Measurements from ENCODE around the gene PDIA2.

Gene PDIA2

DNA sequence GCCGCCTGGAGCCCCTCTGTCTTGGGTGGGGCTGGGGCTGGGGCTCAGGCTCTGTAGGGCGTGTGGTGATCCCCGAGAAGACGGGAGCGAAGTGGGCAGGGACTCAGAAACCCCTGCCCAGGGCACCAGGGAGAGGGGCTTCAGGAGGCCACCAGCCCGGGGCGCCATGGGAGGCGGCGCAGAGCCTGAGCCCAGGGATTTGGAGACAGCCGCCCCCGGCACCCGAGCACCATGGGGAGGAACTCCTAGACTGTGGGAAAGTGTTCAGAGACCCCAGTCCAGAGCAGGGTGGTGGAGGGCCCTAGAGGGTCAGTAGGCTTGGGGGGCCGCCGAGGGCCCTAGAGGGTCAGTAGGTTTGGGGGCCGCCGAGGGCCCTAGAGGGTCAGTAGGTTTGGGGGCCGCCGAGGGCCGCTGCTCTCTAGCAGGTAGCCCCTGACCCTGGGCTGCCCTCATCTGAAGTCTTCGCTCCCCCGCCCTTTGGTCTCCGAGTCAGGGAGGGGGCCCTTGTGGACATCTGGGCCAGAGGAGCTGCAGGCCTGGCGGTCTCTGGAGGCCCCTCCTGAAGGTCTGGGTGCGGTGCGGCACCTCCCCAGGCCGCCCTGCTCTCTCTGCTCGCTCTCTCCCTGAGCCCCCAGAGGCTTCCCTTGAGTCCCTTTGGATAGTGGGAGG lies 1.8 kb upstream of the PDIA2 start:
- DNase-seq, result no peak

GRCh38 chr16:281660-282255 lies 1.2 kb upstream of the PDIA2 start:
- no peak for DNase-seq

DNA sequence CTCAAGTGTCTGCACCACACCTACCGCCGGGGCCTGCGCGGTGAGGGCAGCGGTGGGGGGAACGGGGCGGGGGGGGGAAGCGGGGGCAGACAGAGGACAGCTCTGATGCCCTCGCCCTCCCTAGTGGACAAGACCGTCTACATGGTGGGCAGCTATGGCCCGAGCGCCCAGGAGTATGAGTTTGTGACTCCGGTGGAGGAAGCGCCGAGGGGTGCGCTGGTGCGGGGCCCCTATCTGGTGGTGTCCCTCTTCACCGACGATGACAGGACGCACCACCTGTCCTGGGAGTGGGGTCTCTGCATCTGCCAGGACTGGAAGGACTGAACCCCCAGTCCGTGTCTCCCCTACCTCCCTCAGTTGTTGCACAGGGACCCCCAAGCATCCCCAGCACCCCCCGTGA lies 473 bp upstream of the PDIA2 start:
- DNase-seq, result no peak

- DNase-seq, result no peak
Observed at GRCh38 chr16:284204-285120, 1.5 kb downstream of the PDIA2 start.

GRCh38 chr16:285146-286055 lies 2.4 kb downstream of the PDIA2 start:
- no peak for DNase-seq

DNA sequence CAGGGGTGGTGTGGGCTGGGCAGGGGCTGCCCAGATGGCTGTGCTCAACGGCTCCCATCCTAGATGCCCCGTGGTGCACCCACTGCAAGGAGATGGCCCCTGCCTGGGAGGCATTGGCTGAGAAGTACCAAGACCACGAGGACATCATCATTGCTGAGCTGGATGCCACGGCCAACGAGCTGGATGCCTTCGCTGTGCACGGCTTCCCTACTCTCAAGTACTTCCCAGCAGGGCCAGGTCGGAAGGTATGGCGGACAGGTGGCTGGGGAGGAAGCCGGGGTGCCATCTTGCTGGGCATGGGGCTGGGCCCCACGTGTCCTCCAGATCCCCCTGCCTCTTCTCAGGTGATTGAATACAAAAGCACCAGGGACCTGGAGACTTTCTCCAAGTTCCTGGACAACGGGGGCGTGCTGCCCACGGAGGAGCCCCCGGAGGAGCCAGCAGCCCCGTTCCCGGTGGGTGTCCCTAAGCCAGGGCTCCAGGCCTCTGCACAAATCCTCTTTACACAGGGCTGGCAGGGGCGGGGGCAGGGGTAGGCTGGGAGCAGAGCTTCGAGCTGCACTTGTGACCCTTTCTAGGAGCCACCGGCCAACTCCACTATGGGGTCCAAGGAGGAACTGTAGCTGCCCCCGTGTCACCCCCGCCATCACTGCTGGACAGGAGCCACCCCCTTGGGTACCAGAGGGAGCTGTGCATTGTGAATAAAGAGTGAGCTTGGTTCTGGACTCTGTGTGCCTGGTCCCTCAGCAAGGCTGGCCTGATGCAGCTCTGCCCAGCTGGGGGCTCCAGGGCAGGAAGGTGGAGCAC lies 3.7 kb downstream of the PDIA2 start:
- no peak for DNase-seq

DNA sequence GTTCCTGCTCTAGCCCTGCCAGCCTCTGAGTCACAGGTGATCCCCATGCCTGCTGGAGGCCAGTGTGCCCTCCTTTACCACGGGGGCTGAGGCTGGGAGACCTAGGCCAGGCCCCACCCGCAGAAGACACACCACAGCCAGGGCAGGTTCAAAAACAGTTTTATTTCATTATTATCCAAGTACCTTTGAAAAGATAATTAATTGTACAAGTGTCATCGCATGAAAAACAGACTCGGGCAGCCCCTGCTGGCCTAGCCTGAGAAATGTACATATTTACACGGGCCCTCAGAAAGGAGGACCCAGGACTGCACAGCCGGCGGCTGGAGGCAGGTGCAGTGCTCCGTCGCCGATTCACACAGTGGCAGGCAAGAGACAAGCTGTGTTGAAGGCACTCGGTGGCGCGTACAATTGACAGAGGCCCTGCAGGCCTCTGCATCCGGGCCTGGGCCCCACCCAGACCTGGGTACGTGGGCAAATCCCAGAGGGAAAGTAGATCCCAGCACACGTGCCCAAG lies 4.4 kb downstream of the PDIA2 start:
- DNase-seq, result no peak

DNA sequence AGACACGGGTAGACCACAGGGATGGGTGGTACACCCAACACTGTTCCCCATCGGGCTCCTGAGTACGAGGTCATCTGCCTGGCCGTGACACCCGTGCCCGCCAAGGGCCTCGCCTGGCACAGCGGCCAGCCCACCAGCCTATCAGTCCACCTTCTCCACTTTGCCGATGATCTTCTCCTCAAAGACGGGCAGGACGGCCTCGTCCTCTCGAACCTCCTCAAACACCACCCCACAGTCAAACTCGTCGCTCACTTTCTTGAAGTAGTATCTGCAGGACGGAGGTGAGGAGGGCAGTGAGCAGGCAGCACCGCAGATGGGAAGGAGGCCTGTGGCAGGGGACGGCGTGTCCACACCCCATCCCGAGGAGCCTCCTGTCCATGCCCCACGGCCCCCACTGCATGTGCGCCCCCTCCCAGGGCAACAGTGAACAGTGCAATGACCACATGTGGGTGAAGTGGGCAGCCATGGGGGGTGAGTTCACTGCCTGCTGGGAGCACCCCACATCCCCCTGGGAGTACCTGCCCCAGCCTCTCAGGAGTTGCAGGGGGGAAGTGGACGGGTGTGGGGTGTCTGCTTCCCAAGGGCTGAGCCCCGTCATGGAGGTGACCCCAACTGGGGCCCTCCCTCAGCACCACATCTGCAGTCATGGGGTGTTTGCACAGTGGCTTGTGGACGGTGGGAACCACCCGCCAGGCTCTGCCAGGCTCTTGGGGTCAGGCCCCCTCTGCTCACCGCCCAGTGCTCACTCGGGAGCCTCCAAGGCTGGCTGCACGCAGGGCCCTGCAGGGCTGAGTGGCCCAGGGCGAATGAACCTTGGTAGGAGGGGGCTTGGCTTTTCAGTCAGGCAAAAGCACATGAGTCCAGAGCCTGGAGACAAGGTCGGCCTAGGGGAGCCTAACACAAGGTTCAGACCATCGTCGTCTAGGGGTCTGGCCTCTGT lies 5.3 kb downstream of the PDIA2 start:
- DNase-seq, result no peak

DNA sequence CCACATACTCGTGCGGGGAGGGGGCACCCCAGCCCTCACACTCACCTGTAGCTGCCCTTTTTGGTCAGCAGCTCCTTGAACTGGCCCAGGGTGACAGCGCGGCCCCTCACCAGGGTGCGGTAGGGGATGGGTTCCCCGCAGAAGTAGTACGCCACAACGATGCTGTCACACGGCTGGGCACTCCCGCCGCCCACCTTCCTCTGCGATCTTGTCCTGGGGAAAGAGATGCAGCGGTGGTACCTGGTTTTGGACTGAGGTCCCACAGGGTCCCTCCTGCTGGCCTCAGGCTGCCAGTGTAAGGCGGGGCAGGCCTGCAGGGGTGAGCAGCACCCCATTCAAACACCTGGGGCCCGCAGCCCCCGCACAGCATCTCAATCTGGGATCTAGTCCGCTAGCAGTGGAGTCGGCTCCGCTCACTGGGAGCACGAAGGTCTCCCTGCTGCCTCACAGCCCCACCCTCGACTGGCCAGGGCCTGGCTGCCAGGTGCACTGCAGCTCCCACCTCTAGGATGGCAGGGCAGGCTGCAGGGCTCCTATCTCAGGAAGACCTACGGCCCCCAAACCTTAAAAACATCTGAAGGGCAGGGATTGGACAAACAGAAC lies 6.5 kb downstream of the PDIA2 start:
- DNase-seq, result no peak

GRCh38 chr16:290015-290680 lies 7.2 kb downstream of the PDIA2 start:
- DNase-seq, result no peak

DNA sequence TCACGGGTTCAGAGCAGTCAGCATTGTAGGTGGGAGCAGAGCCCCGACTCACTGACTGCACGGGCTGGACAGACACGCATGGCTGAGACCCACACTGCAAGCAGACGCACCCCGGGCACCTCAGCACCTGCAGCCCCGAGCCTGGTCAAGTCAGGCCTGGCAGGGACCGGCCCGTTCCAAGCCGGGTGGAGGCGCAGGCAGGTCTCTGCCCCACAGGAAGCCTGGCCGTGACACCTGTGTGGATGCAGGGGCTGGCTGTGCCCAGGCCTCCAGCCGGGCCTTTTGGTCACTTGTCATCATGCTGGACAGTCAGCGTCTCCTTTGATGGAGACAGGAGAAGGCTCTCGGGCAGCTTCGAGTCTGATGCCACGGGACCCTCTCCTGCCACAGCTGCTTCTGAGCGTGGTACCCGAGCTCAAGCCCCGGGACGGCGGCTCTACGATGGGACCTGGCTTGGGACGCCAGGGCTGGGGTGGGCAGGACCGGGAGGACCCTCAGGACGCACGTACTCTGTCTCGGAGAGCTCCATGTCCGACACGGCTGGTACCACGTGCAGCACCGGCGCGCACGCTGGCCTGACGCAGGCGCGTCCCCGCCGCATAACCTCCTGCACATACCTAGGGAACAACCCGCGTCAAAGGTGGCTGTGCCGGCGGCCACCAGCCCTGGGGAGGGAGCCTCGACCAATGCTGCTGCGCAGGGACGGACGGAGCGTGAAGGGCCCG lies 7.9 kb downstream of the PDIA2 start:
- no peak for DNase-seq

DNA sequence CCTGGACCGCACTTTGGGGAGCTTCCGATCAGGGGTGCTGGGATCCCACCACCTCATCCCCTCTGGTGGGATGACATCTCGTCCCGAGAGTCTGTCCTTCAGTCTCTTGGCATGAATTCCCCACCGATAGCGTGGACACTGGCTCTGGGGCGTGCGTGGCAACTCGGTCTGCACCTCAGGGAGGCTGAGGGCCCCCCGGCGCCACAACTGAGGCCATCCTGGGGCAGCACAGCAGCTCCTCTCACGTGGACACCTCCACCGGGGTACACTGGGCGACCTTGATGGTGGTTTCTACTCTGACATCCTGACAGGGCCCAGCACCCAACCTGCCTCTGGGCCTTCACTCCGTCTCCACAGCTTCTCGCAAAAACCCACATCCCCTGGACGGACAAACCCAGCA lies 8.6 kb downstream of the PDIA2 start:
- no peak for DNase-seq

DNA sequence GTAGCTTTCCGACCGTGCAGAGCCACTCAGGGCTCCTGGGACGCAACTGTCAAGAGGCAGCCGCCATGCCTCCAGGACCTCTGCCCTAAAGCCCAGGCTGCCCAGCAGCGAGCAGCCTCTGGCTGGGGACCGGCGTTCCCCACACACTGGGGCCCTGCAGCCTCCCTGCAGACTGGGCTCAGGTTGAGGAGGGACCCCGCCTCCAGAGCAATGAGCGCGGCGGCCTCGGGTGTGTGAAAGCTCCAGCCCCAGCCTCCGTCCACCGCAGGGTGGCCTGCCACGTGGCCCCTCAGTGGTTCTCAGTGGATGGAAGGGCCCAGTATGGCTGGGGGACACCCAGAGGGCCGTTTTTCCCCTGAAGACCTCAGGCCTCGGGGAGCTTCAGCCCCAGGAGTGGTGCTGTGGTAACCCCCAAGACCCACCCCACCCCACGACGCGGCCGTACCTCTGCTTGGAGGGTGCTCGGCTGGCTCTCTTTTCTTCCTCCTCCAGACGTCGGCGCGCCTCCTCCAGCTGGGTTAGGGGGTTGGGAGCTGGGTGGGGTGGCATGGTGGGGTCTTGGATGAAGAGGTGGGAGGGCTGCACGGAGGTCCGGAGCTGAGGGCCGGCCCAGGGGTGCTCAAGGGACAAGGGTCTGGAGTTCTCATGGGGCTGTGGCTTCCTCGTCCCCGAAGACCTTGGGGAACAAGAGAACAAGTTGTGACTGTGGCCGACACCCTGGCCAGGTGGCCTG lies 10.2 kb downstream of the PDIA2 start:
- DNase-seq, result no peak

DNA sequence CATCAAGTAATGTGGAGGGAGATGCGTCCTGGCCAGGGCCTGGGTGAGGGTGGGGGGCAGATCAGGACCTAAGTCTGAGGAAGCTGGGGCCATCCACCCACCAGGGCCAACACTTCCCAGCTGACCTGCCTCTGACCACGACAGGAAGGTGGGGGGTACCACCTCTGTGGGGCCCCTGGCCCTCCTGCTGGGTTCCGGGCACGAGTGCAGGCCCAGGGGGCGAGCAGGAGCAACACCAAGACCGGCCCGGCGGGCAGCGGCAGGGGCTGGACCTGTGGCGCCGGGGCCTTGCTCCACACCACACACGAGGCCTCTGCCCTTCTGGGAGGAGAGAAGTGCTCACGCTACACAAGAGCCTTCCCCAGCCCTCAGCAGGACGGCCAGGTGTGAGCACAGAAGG lies 13.3 kb downstream of the PDIA2 start:
- no peak for DNase-seq

DNA sequence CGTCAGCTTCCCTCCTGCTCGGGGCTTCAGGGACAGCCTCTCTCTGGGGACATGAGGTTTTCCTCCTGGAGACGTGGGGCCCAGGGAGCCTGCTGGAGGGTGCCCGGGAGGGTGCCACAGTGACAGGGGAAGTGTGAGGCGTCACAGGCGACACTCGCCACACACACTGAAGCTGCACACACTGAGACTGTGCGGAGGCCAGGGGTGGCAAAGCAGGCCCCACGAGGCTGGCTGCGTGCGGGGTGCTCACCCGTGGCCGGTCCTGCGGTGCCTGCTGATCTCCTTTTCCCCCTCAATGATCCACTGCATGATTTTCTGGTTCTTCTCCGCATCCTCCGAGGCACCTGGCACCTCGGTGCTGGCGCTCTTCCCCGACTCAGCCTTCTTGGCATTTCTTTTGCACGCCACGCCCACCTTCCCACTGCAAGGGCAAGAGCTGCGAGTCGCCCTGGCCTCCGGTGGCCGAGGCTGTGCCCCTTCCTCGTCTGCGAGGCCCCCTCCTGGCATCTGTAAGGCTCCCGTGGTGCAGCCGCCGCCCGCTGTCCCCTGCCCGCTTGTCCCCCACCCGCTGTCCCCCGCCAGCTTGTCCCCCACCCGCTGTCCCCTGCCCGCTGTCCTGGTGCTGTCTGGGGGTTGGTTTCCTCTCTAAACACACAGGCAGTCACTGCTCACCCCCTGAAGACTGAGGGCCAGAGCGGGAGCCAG lies 14.0 kb downstream of the PDIA2 start:
- no peak for DNase-seq

- no peak for DNase-seq
Observed at GRCh38 chr16:297832-298231, 14.9 kb downstream of the PDIA2 start.

DNA sequence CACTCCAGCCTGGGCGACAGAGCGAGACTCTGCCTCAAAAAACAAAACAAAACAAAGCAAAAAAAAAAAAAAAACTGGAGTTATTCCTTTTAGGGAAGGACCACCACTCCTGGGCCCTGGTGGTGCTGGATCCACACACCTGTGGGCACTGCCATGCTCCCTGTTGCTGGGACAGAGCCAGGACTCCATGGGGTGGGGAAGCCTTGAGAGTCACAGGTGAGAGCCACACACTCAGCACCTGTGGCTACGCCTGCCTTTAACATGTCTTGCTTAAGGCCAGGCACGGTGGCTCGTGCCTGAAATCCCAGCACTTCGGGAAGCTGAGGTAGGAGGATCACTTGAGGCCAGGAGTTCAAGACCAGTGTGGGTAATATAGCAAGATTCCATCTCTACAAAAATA lies 18.3 kb downstream of the PDIA2 start:
- no peak for DNase-seq

Data from CD4-positive, alpha-beta T cell treated with Interleukin-1 beta for 1 hour (primary cell).